ENCODE measurements around the gene SPINK13.

The SPINK13 gene, protein sequence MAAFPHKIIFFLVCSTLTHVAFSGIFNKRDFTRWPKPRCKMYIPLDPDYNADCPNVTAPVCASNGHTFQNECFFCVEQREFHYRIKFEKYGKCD

DNA sequence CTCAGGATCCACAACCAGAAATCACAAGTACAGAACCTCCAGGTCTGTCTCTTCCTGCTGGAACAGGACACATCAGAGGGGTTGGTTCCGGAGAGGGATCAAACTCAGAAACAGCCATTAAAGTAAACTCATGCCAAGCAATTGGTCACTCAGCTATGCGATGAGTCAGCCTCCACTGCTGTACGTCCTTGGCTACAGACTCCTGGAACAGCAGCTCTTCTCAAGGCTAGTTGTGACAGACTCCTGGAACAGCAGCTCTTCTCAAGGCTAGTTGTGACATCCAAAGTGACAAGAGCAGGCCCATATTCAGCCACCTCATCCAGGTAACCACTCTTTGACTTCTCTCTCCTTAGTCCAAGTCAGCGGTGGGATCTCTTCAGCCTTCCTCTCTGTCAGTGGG, at the start of gene SPINK13:
Gene SPINK13 (plus strand): TSS at position 229 of the 400 bp plus-strand sequence. CDS start 1,279 bp downstream, outside the sequence.
- DNase-seq = no peak
- H3K79me2 ChIP-seq (ENCODE audit: low read length) = no peaks in the 10 kb centered on the region
- no peaks in the 10 kb centered on the region for H3K36me3 ChIP-seq (replicated peaks; ENCODE audit: insufficient read depth, low read length)
- no peaks in the 10 kb centered on the region for H3F3A ChIP-seq (ENCODE audit: insufficient read depth, low read length)
- no peak within 1 kb of the TSS for H3K4me2 ChIP-seq (ENCODE audit: low read depth, low read length)
- H3K4me3 ChIP-seq (ENCODE audit: low read length) = no peak within 1 kb of the TSS
- no peaks in the 10 kb centered on the region for H4K20me1 ChIP-seq (ENCODE audit: insufficient read depth, low read length)
- H3K27me3 ChIP-seq (replicated peaks; ENCODE audit: insufficient read depth, low read length) = no peaks in the 10 kb centered on the region
- TF ChIP-seq EZH2 (optimal IDR thresholded peaks at IDR 0.05; ENCODE audit: low read depth, low read length) = no peak
- no peak for TF ChIP-seq EZH2phosphoT487 (IDR thresholded peaks at IDR 0.05; ENCODE audit: low read length)
- TF ChIP-seq, protein P1, sequence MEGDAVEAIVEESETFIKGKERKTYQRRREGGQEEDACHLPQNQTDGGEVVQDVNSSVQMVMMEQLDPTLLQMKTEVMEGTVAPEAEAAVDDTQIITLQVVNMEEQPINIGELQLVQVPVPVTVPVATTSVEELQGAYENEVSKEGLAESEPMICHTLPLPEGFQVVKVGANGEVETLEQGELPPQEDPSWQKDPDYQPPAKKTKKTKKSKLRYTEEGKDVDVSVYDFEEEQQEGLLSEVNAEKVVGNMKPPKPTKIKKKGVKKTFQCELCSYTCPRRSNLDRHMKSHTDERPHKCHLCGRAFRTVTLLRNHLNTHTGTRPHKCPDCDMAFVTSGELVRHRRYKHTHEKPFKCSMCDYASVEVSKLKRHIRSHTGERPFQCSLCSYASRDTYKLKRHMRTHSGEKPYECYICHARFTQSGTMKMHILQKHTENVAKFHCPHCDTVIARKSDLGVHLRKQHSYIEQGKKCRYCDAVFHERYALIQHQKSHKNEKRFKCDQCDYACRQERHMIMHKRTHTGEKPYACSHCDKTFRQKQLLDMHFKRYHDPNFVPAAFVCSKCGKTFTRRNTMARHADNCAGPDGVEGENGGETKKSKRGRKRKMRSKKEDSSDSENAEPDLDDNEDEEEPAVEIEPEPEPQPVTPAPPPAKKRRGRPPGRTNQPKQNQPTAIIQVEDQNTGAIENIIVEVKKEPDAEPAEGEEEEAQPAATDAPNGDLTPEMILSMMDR (IDR thresholded peaks at IDR 0.05; ENCODE audit: low read length) = no peak
- no peak within 1 kb of the TSS for H3K27ac ChIP-seq (ENCODE audit: low read length)
- no peaks in the 10 kb centered on the region for H3K4me1 ChIP-seq (ENCODE audit: low read length)
- H3K9ac ChIP-seq (ENCODE audit: low read length) = no peak within 1 kb of the TSS
- H3K9me3 ChIP-seq (replicated peaks; ENCODE audit: insufficient read depth, low read length) = no peaks in the 10 kb centered on the region
- no peaks in the 10 kb centered on the region for H3K9me2 ChIP-seq (replicated peaks; ENCODE audit: insufficient read depth, low read length)
- no peak within 1 kb of the TSS for H2AFZ ChIP-seq (ENCODE audit: low read length)

DNA sequence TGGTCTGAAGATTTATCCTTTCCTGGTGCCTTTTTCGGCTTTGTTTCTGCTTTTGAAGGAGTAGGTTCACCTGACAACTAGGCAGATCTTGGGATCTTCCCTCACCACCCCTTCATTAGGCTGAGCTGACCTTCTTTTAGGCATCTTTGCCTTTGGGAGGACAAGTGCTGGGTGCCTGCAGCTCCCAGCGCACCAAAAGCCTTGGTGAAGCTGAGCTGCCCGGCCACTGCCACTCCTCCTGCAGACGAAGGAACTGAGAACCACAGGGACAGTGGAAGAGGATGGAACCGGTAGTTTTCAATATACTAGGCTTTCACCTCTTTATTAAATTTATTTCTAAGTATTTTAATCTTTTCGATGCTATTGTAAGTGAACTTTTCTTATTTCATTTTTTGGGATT, 47.1 kb upstream of the SPINK13 start:
- no peak for TF ChIP-seq EZH2 (optimal IDR thresholded peaks at IDR 0.05; ENCODE audit: low read depth, low read length)
- no peak overlapping the region for H3K27ac ChIP-seq (ENCODE audit: low read length)
- H3K36me3 ChIP-seq (replicated peaks; ENCODE audit: insufficient read depth, low read length) = no peaks in the 10 kb centered on the region
- H3K79me2 ChIP-seq (ENCODE audit: low read length) = no peaks in the 10 kb centered on the region
- no peaks in the 10 kb centered on the region for H3K4me1 ChIP-seq (ENCODE audit: low read length)
- H2AFZ ChIP-seq (ENCODE audit: low read length) = no peak overlapping the region
- no peaks in the 10 kb centered on the region for H4K20me1 ChIP-seq (ENCODE audit: insufficient read depth, low read length)
- no peaks in the 10 kb centered on the region for H3K9me3 ChIP-seq (replicated peaks; ENCODE audit: insufficient read depth, low read length)
- no peak for DNase-seq
- H3K27me3 ChIP-seq (replicated peaks; ENCODE audit: insufficient read depth, low read length) = no peaks in the 10 kb centered on the region
- no peak overlapping the region for H3K9ac ChIP-seq (ENCODE audit: low read length)
- H3K4me3 ChIP-seq (ENCODE audit: low read length) = no peak overlapping the region
- no peak overlapping the region for H3K4me2 ChIP-seq (ENCODE audit: low read depth, low read length)
- H3K9me2 ChIP-seq (replicated peaks; ENCODE audit: insufficient read depth, low read length) = no peaks in the 10 kb centered on the region
- no peaks in the 10 kb centered on the region for H3F3A ChIP-seq (ENCODE audit: insufficient read depth, low read length)

DNA sequence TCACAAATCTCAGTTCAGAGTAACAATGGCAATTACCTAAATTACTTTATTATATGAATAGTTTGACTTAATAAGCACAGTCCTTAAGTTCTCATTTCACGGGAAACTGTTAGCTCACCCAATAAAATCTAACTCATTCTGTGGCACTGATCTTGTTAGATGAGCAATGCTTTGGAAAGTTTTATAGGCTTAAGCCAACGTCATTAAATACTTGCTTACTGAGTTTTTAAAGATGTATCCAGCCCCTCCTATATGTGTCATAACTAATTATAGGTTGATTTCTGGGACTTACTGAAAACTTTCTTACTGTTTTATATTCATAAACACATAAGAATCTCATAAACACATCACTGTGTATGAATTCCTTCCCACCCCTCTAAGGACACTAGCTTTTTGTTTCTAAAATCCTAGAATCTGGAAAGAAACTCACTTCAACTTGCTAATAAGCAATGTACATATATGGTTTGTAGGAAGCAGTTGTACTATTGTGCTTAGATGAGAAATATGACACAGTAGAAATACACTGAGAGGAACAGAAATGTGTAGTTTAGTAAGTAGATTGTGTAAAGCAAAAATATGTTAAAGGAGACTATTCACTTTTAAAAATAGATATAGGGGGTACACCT, 44.4 kb upstream of the SPINK13 start:
- H3K36me3 ChIP-seq (replicated peaks; ENCODE audit: insufficient read depth, low read length) = no peaks in the 10 kb centered on the region
- no peaks in the 10 kb centered on the region for H3K9me2 ChIP-seq (replicated peaks; ENCODE audit: insufficient read depth, low read length)
- H3F3A ChIP-seq (ENCODE audit: insufficient read depth, low read length) = no peaks in the 10 kb centered on the region
- TF ChIP-seq EZH2 (optimal IDR thresholded peaks at IDR 0.05; ENCODE audit: low read depth, low read length) (no peak), EZH2phosphoT487 (IDR thresholded peaks at IDR 0.05; ENCODE audit: low read length) (no peak)
- TF ChIP-seq, protein P1 (IDR thresholded peaks at IDR 0.05; ENCODE audit: low read length) = no peak
- no peaks in the 10 kb centered on the region for H3K27me3 ChIP-seq (replicated peaks; ENCODE audit: insufficient read depth, low read length)
- H2AFZ ChIP-seq (ENCODE audit: low read length) = no peak overlapping the region
- no peaks in the 10 kb centered on the region for H4K20me1 ChIP-seq (ENCODE audit: insufficient read depth, low read length)
- H3K4me3 ChIP-seq (ENCODE audit: low read length) = no peak overlapping the region
- DNase-seq = no peak
- H3K9ac ChIP-seq (ENCODE audit: low read length) = no peak overlapping the region
- H3K9me3 ChIP-seq (replicated peaks; ENCODE audit: insufficient read depth, low read length) = no peaks in the 10 kb centered on the region
- H3K4me1 ChIP-seq (ENCODE audit: low read length) = no peaks in the 10 kb centered on the region
- no peak overlapping the region for H3K27ac ChIP-seq (ENCODE audit: low read length)
- H3K79me2 ChIP-seq (ENCODE audit: low read length) = no peaks in the 10 kb centered on the region
- no peak overlapping the region for H3K4me2 ChIP-seq (ENCODE audit: low read depth, low read length)

DNA sequence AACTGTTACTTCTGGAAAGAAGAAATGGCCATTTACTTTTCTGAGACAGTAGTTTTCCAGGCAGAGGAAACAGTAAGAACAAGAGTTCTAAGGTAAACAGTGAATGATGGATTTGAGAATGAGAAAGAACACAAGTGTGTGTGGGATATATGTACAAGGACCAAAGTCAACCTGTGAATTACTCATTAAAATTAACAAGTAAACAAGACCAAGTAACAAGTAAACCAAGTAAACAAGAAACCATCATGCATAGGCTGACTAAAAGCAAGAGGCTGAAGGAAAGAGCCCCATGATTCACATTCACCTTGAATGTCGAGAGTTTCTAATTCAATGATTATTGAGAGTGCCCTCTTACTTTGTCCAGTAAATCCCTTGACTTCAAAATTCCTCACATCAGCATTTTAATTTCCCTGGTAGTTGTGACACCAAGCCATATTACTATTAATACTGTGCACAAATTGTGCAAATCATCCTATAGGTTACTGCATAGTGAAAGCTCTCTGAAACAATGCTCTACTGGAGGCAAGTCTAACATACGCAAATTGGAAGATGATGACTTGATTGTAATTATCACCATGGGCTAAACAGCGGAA, 40.1 kb upstream of the SPINK13 start:
- Histone ChIP-seq H3K27ac (ENCODE audit: low read length) (no peak overlapping the region), H3F3A (ENCODE audit: insufficient read depth, low read length) (no peaks in the 10 kb centered on the region), H3K27me3 (replicated peaks; ENCODE audit: insufficient read depth, low read length) (no peaks in the 10 kb centered on the region), H3K4me2 (ENCODE audit: low read depth, low read length) (no peak overlapping the region), H4K20me1 (ENCODE audit: insufficient read depth, low read length) (no peaks in the 10 kb centered on the region), H3K36me3 (replicated peaks; ENCODE audit: insufficient read depth, low read length) (no peaks in the 10 kb centered on the region), H3K79me2 (ENCODE audit: low read length) (no peaks in the 10 kb centered on the region), H3K9me3 (replicated peaks; ENCODE audit: insufficient read depth, low read length) (no peaks in the 10 kb centered on the region), H3K9me2 (replicated peaks; ENCODE audit: insufficient read depth, low read length) (no peaks in the 10 kb centered on the region), H2AFZ (ENCODE audit: low read length) (no peak overlapping the region), H3K4me1 (ENCODE audit: low read length) (no peaks in the 10 kb centered on the region), H3K9ac (ENCODE audit: low read length) (no peak overlapping the region), H3K4me3 (ENCODE audit: low read length) (no peak overlapping the region)
- TF ChIP-seq, protein P1 (IDR thresholded peaks at IDR 0.05; ENCODE audit: low read length) = no peak
- TF ChIP-seq EZH2 (optimal IDR thresholded peaks at IDR 0.05; ENCODE audit: low read depth, low read length) = no peak
- no peak for TF ChIP-seq EZH2phosphoT487 (IDR thresholded peaks at IDR 0.05; ENCODE audit: low read length)
- no peak for DNase-seq

Data from MM.1S (cell line).